Ascending aorta (tissue), 2 donors: ENCODE measurements around the gene FGD4. TPM values are rescaled to one million over a fixed set of nuclear protein-coding genes. Genes with fewer than 3 reads are reported as not detected.

ENCODE experiments used
- DNase-seq, 2 donors: peaks; one replicate each; pipeline ENCODE4 v3.0.0-alpha.2; 2019; ENCODE audit warnings: low spot score in 2 of 2
- H3K27ac ChIP-seq, 2 donors: fragments of 200-600 bp; sonication (generic); one replicate each; pipeline ENCODE4 v1.5.1; 2016 to 2017; ENCODE audit warnings: mild to moderate bottlenecking in 1 of 2
- H3K27me3 ChIP-seq: fragments of 200-600 bp; sonication (generic); one replicate; pipeline ENCODE4 v1.5.1; 2017
- H3K36me3 ChIP-seq, 2 donors: fragments of 200-600 bp; sonication (generic); one replicate each; pipeline ENCODE4 v1.5.1; 2016
- H3K4me1 ChIP-seq, 2 donors: fragments of 200-600 bp; sonication (generic); one replicate each; pipeline ENCODE4 v1.5.1; 2016 to 2017; ENCODE audit warnings: mild to moderate bottlenecking in 1 of 2
- H3K4me3 ChIP-seq, 2 donors: fragments of 200-600 bp; sonication (generic); one replicate each; pipeline ENCODE4 v1.5.1; 2016 to 2017; ENCODE audit warnings: mild to moderate bottlenecking in 1 of 2
- H3K9me3 ChIP-seq, 2 donors: fragments of 200-600 bp; sonication (generic); one replicate each; pipeline ENCODE4 v1.5.1; 2016
- CTCF ChIP-seq, 3 experiments: fragments of 200-600 bp in 2 of 3; fragments of 450-650 bp in 1 of 3; sonication (generic) in 2 of 3; IDR thresholded peaks; one replicate each; pipeline ENCODE4 v1.5.1; 2016 to 2019; ENCODE audit warnings: antibody characterized with exemption in 3 of 3, mild to moderate bottlenecking in 1 of 3, moderate library complexity in 1 of 3
- intact Hi-C: fragments of 100-400 bp; cut with DNase I; formaldehyde crosslinking; loops from one replicate; pipeline ENCODE4 v1.15.1; 2023
- total RNA-seq: library from RNA; depleted of rRNA; stranded (reverse); fragments of >200 nt; gene quantifications from one replicate; pipeline ENCODE4 v1.1.0, GENCODE V29; 2016

Gene FGD4
- total RNA-seq, 1 donor from 2014 or later, result 47.5 TPM

GRCh38 chr12:32402170-32402569 lies 2.8 kb downstream of the FGD4 start:
- H3K4me3 ChIP-seq, result no peak overlapping the region
- H3K27ac ChIP-seq, result no peak overlapping the region
- no peaks in the 10 kb centered on the region for H3K4me1 ChIP-seq
- no peaks in the 10 kb centered on the region for H3K36me3 ChIP-seq
- H3K27me3 ChIP-seq, result no peaks in the 10 kb centered on the region
- TF ChIP-seq CTCF (IDR thresholded peaks at IDR 0.05), result no peak
- H3K9me3 ChIP-seq, result no peaks in the 10 kb centered on the region
- intact Hi-C loops, result loop anchor here (5.0 kb wide), 1 partner anchor 45 kb away; no protein-coding TSS in a partner anchor
- no peak for DNase-seq

GRCh38 chr12:32402946-32403345 lies 3.6 kb downstream of the FGD4 start:
- no peak for TF ChIP-seq CTCF (IDR thresholded peaks at IDR 0.05)
- no peak for DNase-seq
- Histone ChIP-seq H3K4me3 (no peak overlapping the region), H3K36me3 (no peaks in the 10 kb centered on the region), H3K4me1 (no peaks in the 10 kb centered on the region), H3K9me3 (no peaks in the 10 kb centered on the region), H3K27ac (no peak overlapping the region), H3K27me3 (no peaks in the 10 kb centered on the region)
- intact Hi-C loops, result loop anchor here (5.0 kb wide), 1 partner anchor 44 kb away; no protein-coding TSS in a partner anchor

GRCh38 chr12:32407795-32408194 lies 8.4 kb downstream of the FGD4 start:
- Histone ChIP-seq H3K4me3 (no peak overlapping the region), H3K27me3 (no peaks in the 10 kb centered on the region), H3K27ac (no peak overlapping the region), H3K9me3 (no peaks in the 10 kb centered on the region), H3K36me3 (no peaks in the 10 kb centered on the region), H3K4me1 (no peaks in the 10 kb centered on the region)
- DNase-seq, result no peak
- TF ChIP-seq CTCF (IDR thresholded peaks at IDR 0.05), result no peak
- intact Hi-C loops, result no loop called here

DNA sequence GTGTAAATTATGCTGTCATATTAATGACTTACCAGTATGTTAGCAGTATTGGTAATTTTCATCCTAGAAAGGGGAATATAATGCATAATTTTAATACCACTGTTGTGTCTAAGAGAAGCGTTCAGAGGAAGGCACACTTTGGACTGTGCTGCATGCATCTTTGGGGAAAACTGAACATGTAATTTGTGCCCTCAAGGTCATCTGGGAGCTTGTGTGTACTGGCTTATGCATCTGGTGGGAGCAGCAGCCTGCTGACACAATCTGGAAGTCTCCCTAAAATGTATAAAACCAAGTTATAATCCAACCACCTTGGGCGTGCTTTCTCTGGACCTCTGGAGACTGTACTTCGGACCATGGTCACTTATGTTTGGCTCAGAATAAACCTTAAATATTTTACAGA lies 14.1 kb downstream of the FGD4 start:
- no peak overlapping the region for H3K27ac ChIP-seq
- no peak for DNase-seq
- no peak for TF ChIP-seq CTCF (IDR thresholded peaks at IDR 0.05)
- no peaks in the 10 kb centered on the region for H3K27me3 ChIP-seq
- intact Hi-C loops, result no loop called here
- H3K4me1 ChIP-seq, result no peaks in the 10 kb centered on the region
- H3K9me3 ChIP-seq, result no peaks in the 10 kb centered on the region
- H3K36me3 ChIP-seq, result no peaks in the 10 kb centered on the region
- H3K4me3 ChIP-seq, result no peak overlapping the region

GRCh38 chr12:32418221-32418620 lies 18.9 kb downstream of the FGD4 start:
- H3K9me3 ChIP-seq, result no peaks in the 10 kb centered on the region
- intact Hi-C loops, result no loop called here
- DNase-seq, result no peak

More at GRCh38 chr12:32418221-32418620, 18.9 kb downstream of the FGD4 start:
- Histone ChIP-seq H3K4me1 (no peaks in the 10 kb centered on the region), H3K27ac (no peak overlapping the region), H3K27me3 (no peaks in the 10 kb centered on the region), H3K4me3 (no peak overlapping the region), H3K36me3 (no peaks in the 10 kb centered on the region)
- no peak for TF ChIP-seq CTCF (IDR thresholded peaks at IDR 0.05)
